Measurements from ENCODE around the gene MYRFL. TPM values are rescaled to one million over a fixed set of nuclear protein-coding genes. Genes with fewer than 3 reads are reported as not detected.

The MYRFL gene
- total RNA-seq, 1 donor from 2014 or later, result 0.26 TPM

DNA sequence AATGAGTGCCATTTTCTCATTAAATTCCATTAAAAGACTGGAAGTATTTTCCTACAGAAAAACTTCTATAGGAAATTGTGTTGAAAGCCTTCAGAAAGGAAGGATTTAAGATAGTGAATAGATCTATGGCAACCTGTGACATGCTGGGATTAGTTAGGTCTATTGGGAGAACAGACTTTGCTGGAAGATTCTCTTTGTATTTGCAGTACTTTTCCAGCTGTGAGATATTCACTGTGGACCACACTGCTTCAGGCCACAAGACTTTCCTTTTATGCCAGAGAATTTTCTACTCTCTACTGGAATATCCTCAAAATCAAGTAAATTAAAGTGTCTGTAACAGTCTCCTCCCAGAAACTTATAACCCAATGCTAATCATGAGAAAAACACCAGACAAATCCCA is 136.2 kb downstream of the MYRFL start:
- FAIRE-seq (no peak), DNase-seq (ENCODE audit: low read depth) (no peak)
- H3K36me3 ChIP-seq (ENCODE audit: control insufficient read depth, insufficient read depth, low read length), result no peaks in the 10 kb centered on the region
- no peak overlapping the region for H3K4me3 ChIP-seq (ENCODE audit: low read depth, low read length)
- TF ChIP-seq, protein P1, sequence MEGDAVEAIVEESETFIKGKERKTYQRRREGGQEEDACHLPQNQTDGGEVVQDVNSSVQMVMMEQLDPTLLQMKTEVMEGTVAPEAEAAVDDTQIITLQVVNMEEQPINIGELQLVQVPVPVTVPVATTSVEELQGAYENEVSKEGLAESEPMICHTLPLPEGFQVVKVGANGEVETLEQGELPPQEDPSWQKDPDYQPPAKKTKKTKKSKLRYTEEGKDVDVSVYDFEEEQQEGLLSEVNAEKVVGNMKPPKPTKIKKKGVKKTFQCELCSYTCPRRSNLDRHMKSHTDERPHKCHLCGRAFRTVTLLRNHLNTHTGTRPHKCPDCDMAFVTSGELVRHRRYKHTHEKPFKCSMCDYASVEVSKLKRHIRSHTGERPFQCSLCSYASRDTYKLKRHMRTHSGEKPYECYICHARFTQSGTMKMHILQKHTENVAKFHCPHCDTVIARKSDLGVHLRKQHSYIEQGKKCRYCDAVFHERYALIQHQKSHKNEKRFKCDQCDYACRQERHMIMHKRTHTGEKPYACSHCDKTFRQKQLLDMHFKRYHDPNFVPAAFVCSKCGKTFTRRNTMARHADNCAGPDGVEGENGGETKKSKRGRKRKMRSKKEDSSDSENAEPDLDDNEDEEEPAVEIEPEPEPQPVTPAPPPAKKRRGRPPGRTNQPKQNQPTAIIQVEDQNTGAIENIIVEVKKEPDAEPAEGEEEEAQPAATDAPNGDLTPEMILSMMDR (IDR thresholded peaks at IDR 0.05; ENCODE audit: insufficient read depth, low read length, severe bottlenecking), result no peak
- H3K27me3 ChIP-seq (ENCODE audit: control insufficient read depth, insufficient read depth, low read length), result no peaks in the 10 kb centered on the region

DNA sequence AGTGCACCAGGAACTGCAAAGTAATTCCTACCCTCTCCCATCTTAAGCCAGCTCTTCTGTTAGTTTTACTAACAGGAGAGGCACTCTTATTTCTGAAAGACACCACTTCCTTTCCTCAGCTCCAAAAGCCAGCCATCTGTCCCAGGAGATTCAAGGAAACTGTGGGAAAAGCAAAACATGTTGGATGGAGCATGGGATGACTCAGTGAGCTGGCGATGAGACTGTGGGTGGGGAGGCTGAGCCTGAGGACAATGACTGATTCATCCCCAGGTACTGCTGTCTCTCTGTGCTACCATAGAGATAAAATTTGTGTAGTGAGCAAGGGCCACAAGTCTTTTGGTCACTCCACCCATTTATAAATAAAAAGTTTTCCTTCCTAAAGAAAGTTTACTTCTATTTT is 141.4 kb downstream of the MYRFL start:
- Histone ChIP-seq H3K27me3 (ENCODE audit: control insufficient read depth, insufficient read depth, low read length) (no peaks in the 10 kb centered on the region), H3K36me3 (ENCODE audit: control insufficient read depth, insufficient read depth, low read length) (no peaks in the 10 kb centered on the region), H3K4me3 (ENCODE audit: low read depth, low read length) (no peak overlapping the region)
- peak; percentile 97 for DNase-seq (ENCODE audit: low read depth)
- TF ChIP-seq, protein P1 (IDR thresholded peaks at IDR 0.05; ENCODE audit: insufficient read depth, low read length, severe bottlenecking), result no peak
- peak; percentile 93 for FAIRE-seq

DNA sequence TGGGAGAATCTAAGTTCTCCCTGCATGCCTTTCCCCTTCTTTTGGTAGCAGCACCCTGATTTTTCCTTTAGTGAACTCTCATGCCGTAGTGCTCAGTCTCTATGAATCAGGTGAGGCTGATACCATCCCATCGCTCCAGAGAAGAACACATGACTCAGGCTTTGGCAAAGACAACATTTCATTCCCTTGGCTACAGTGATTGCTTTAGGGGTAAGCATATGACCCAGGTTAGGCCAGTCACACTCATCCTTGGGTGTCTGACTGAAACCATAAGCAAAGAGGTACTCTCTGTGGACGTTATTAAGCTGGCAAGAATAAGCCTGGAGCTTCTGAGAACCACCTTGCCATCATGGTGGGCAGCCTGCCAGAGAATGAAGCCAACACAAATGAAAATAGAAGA is 141.8 kb downstream of the MYRFL start:
- TF ChIP-seq, protein P1 (IDR thresholded peaks at IDR 0.05; ENCODE audit: insufficient read depth, low read length, severe bottlenecking), result no peak
- DNase-seq (ENCODE audit: low read depth), result peak; percentile 99

DNA sequence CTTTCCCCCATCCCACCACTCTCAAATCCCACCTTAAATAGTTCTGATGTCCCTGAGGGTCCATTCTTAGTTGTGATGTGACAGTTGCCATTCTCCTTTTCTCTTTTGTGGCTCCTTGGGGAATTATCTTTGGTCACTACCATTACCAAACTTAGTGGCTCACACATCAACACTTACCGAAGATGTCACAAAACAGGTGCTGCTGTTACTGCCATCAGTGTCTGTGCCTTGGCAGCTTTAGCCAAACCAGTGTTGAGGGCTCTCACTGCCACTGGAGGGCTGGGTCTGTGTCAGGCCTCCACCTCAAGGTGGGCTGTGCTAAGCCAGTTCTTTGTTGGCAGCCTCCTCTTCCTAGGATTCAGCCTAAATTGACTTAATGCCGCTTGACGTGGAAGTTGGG is 144.0 kb downstream of the MYRFL start:
- no peak overlapping the region for H3K4me3 ChIP-seq (ENCODE audit: low read depth, low read length)
- FAIRE-seq (no peak), DNase-seq (ENCODE audit: low read depth) (no peak)
- H3K27me3 ChIP-seq (ENCODE audit: control insufficient read depth, insufficient read depth, low read length), result no peaks in the 10 kb centered on the region
- no peaks in the 10 kb centered on the region for H3K36me3 ChIP-seq (ENCODE audit: control insufficient read depth, insufficient read depth, low read length)
- TF ChIP-seq, protein P1 (IDR thresholded peaks at IDR 0.05; ENCODE audit: insufficient read depth, low read length, severe bottlenecking), result no peak

More for the DNA sequence above, 141.8 kb downstream of the MYRFL start:
- Histone ChIP-seq H3K36me3 (ENCODE audit: control insufficient read depth, insufficient read depth, low read length) (no peaks in the 10 kb centered on the region), H3K27me3 (ENCODE audit: control insufficient read depth, insufficient read depth, low read length) (no peaks in the 10 kb centered on the region), H3K4me3 (ENCODE audit: low read depth, low read length) (no peak overlapping the region)
- FAIRE-seq, result peak; percentile 99

DNA sequence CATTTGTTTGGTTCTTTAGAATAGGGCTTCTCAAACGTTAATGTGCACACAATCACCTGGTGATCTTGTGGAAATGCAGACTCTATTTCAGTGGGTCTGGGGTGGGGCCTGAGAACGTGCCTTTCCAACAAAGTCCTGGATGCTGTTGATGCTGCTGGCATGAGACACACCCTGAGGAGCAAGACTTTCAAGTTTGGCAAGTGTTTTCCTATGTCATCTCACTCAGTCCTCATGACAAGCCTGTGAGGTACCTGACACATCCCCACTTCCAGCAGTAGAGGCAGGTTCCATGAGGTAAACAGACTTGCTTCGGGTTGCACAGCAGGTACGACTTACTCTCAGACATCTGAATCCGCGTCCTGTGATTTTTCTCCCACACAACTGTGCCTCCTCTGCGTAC is 147.1 kb downstream of the MYRFL start:
- Histone ChIP-seq H3K27me3 (ENCODE audit: control insufficient read depth, insufficient read depth, low read length) (no peaks in the 10 kb centered on the region), H3K4me3 (ENCODE audit: low read depth, low read length) (no peak overlapping the region), H3K36me3 (ENCODE audit: control insufficient read depth, insufficient read depth, low read length) (no peaks in the 10 kb centered on the region)
- FAIRE-seq (peak; percentile 76), DNase-seq (ENCODE audit: low read depth) (peak; percentile 74)
- TF ChIP-seq, protein P1 (IDR thresholded peaks at IDR 0.05; ENCODE audit: insufficient read depth, low read length, severe bottlenecking), result no peak

DNA sequence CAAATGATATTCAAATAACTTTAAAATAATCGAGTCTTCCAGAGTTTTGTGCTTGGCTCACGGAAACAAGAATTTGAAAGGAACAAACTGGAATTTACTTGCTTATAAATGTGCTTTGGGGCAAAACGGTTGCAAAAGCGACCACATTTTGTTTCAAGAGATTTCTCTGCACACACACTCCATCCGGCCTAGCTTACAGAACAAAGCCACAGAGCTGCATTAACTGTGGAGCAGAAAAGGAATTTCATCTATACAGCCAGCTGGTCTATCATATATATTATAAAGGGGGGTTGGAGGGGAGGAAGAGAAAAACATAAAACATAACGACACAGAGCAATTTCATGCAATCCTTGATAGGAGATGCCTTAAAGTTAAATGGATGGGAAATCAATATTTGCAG is 153.0 kb downstream of the MYRFL start:
- Histone ChIP-seq H3K36me3 (ENCODE audit: control insufficient read depth, insufficient read depth, low read length) (no peaks in the 10 kb centered on the region), H3K27me3 (ENCODE audit: control insufficient read depth, insufficient read depth, low read length) (no peaks in the 10 kb centered on the region), H3K4me3 (ENCODE audit: low read depth, low read length) (no peak overlapping the region)
- no peak for FAIRE-seq
- no peak for DNase-seq (ENCODE audit: low read depth)
- TF ChIP-seq, protein P1 (IDR thresholded peaks at IDR 0.05; ENCODE audit: insufficient read depth, low read length, severe bottlenecking), result no peak
